Measurements from ENCODE around the gene CCL4.
"Not testable (repeated sequence)": the region's sequence is repeated elsewhere in the genome, so short reads cannot be mapped to it uniquely, and the experiment has no call there.

The CCL4 gene

DNA sequence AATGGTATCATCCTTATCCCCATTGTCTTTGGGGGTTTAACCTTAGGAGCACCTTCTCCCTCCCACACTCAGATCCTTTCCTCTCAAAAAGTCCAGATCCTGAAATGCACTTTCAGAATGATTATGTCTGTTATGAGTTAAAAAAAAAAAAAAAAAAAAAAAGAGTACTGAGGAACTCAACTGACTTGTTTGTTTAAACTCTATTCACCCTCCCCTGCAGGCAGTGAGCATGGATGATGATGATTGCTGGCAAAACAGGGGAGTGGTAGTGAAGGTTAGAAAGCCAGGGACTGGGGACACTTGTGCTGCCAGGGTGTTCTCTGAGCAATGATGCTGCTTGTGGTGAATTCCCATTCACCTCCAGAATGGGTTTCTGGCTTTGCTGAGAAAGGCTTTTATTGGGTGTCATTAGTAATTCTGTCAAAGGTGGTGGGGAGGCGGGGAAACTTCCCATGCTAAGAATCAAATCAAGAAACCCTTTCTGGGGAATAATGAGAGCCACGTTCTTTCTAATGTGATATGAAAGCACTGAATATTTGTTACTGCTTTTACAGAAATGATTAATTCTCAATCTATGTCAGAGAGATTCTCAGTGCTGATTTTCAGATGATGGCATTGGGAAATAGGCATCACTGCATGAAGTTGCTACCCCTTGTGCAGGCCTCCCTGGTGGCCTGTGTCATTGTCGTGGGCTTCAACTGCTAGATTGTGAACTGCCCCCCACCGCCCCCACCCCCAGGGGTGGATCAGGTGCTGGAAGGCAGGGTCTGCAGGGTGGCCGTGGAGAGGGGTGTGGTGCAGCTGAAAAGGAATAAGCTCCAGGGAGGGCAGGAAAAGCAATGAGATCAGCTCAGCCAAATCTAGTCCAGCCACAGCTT, 14.1 kb downstream of the CCL4 start:
- Histone ChIP-seq H3K79me2 (ENCODE audit: control insufficient read depth, low read length) (no peaks in the 10 kb centered on the region), H3K4me2 (ENCODE audit: low read length) (no peak overlapping the region), H3K4me1 (ENCODE audit: control insufficient read depth, low read length) (no peaks in the 10 kb centered on the region), H3F3A (ENCODE audit: control insufficient read depth, insufficient read depth) (no peaks in the 10 kb centered on the region), H3K36me3 (ENCODE audit: control insufficient read depth, low read length) (no peaks in the 10 kb centered on the region), H3K27me3 (ENCODE audit: control insufficient read depth, low read length) (peaks cover 30% of the 10 kb centered on the region), H3K9me3 (ENCODE audit: control insufficient read depth, insufficient read depth, low read length) (no peaks in the 10 kb centered on the region; the same call in 1 of the 2 replicates), H3K27ac (ENCODE audit: low read depth, low read length) (no peak overlapping the region), H3K9me2 (replicated peaks; ENCODE audit: control insufficient read depth, low read length) (no peaks in the 10 kb centered on the region), H4K20me1 (ENCODE audit: control insufficient read depth, insufficient read depth, low read depth, low read length) (no peaks in the 10 kb centered on the region), H3K4me3 (ENCODE audit: low read length) (no peak overlapping the region)
- TF ChIP-seq, protein P1, sequence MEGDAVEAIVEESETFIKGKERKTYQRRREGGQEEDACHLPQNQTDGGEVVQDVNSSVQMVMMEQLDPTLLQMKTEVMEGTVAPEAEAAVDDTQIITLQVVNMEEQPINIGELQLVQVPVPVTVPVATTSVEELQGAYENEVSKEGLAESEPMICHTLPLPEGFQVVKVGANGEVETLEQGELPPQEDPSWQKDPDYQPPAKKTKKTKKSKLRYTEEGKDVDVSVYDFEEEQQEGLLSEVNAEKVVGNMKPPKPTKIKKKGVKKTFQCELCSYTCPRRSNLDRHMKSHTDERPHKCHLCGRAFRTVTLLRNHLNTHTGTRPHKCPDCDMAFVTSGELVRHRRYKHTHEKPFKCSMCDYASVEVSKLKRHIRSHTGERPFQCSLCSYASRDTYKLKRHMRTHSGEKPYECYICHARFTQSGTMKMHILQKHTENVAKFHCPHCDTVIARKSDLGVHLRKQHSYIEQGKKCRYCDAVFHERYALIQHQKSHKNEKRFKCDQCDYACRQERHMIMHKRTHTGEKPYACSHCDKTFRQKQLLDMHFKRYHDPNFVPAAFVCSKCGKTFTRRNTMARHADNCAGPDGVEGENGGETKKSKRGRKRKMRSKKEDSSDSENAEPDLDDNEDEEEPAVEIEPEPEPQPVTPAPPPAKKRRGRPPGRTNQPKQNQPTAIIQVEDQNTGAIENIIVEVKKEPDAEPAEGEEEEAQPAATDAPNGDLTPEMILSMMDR (IDR thresholded peaks at IDR 0.05; ENCODE audit: low read depth, low read length, poor library complexity, severe bottlenecking), result no peak
- no peak for TF ChIP-seq EZH2phosphoT487 (IDR thresholded peaks at IDR 0.05; ENCODE audit: borderline replicate concordance, low read length)

DNA sequence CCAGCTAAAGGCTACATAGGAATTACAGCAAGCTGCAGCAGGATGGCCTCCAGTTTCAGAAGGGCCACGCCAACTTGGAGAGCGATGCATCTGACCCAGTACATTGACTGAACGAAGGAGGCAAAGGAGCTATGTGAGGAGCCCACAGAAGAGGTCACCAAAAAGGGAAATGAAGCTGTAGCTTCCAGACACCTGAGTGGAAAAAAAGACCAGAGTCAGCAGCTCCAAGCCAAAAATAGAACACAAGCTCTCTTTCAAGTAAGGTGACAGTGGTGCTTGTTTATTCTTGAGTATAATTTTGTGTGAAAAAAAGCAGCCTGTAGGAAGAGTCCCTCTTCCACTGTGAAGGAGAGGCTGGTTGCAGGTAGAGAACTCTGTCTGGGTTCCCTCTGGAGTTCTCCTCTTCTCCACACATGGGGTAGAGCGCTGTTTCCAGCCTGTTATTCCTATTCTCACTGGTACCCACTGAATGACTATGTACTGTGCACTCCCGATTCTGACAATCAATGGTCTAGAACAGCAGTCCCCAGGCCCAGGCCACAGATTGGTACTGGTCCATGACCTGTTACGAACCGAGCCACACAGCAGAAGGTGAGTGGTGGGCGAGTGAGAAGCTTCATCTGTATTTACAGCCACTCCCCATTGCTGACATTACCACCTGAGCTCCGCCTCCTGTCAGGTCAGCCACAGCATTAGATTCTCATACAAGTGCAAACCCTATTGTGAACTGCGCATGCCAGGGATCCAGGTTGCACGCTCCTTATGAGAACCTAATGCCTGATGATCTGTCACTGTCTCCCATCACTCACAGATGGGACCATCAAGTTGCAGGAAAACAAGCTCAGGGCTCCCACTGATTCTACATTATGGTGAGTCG, 15.1 kb downstream of the CCL4 start:
- Histone ChIP-seq H3K27ac (ENCODE audit: low read depth, low read length) (no peak overlapping the region), H3K4me2 (ENCODE audit: low read length) (no peak overlapping the region), H3K9me2 (replicated peaks; ENCODE audit: control insufficient read depth, low read length) (no peaks in the 10 kb centered on the region), H4K20me1 (ENCODE audit: control insufficient read depth, insufficient read depth, low read depth, low read length) (no peaks in the 10 kb centered on the region), H3K4me3 (ENCODE audit: low read length) (no peak overlapping the region), H3K79me2 (ENCODE audit: control insufficient read depth, low read length) (no peaks in the 10 kb centered on the region), H3K27me3 (ENCODE audit: control insufficient read depth, low read length) (peaks cover 34% of the 10 kb centered on the region), H3K36me3 (ENCODE audit: control insufficient read depth, low read length) (no peaks in the 10 kb centered on the region), H3F3A (ENCODE audit: control insufficient read depth, insufficient read depth) (no peaks in the 10 kb centered on the region), H3K4me1 (ENCODE audit: control insufficient read depth, low read length) (no peaks in the 10 kb centered on the region), H3K9me3 (ENCODE audit: control insufficient read depth, insufficient read depth, low read length) (peaks cover 1% of the 10 kb centered on the region)
- TF ChIP-seq EZH2phosphoT487 (IDR thresholded peaks at IDR 0.05; ENCODE audit: borderline replicate concordance, low read length), result no peak
- TF ChIP-seq, protein P1 (IDR thresholded peaks at IDR 0.05; ENCODE audit: low read depth, low read length, poor library complexity, severe bottlenecking), result no peak

DNA sequence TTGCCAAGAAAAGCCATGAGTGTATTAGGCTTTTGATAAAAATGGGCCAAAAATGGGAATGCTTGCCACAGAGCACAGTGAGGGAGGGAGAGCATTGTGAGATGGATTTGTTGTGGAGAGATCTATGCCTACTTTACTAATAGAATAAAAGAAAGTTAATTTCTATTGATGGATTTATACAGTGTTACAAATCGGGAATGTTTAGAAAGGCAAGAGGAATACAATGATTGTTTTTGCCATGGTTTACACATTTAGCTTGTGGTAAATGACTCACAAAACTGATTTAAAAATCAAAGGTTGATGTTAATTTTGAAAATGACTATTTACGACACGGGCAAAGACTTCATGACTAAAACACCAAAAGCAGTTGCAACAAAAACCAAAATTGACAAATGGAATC, 16.6 kb downstream of the CCL4 start:
- no peaks in the 10 kb centered on the region; the same call in 1 of the 2 replicates for H3K36me3 ChIP-seq (ENCODE audit: control insufficient read depth, low read length)
- H3K27ac ChIP-seq (ENCODE audit: low read depth, low read length), result no peak overlapping the region
- H3K79me2 ChIP-seq (ENCODE audit: control insufficient read depth, low read length), result no peaks in the 10 kb centered on the region
- no peaks in the 10 kb centered on the region for H3F3A ChIP-seq (ENCODE audit: control insufficient read depth, insufficient read depth)
- H3K9me2 ChIP-seq (replicated peaks; ENCODE audit: control insufficient read depth, low read length), result no peaks in the 10 kb centered on the region
- H3K4me1 ChIP-seq (ENCODE audit: control insufficient read depth, low read length), result no peaks in the 10 kb centered on the region
- no peak for TF ChIP-seq EZH2phosphoT487 (IDR thresholded peaks at IDR 0.05; ENCODE audit: borderline replicate concordance, low read length)
- TF ChIP-seq, protein P1 (IDR thresholded peaks at IDR 0.05; ENCODE audit: low read depth, low read length, poor library complexity, severe bottlenecking), result no peak
- H3K27me3 ChIP-seq (ENCODE audit: control insufficient read depth, low read length), result peaks cover 40% of the 10 kb centered on the region
- no peak overlapping the region for H3K4me3 ChIP-seq (ENCODE audit: low read length)
- no peak overlapping the region for H3K4me2 ChIP-seq (ENCODE audit: low read length)
- no peaks in the 10 kb centered on the region for H4K20me1 ChIP-seq (ENCODE audit: control insufficient read depth, insufficient read depth, low read depth, low read length)
- peaks cover 13% of the 10 kb centered on the region for H3K9me3 ChIP-seq (ENCODE audit: control insufficient read depth, insufficient read depth, low read length)

DNA sequence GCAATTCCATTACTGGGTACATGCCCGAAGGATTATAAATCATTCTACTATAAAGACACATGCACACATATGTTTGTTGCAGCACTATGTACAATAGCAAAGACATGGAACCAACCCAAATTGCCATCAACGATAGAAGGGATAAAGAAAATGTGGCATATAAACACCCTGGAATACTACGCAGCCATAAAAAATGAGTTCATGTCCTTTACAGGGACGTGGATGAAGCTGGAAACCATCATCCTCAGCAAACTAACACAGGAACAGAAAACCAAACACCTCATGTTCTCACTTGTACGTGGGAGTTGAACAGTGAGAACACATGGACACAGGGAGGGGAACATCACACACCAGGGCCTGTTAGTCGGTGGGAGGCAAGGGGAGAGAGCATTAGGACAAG, 17.5 kb downstream of the CCL4 start:
- not testable (repeated sequence) for H3F3A ChIP-seq (ENCODE audit: control insufficient read depth, insufficient read depth); H3K36me3 ChIP-seq (ENCODE audit: control insufficient read depth, low read length); H3K27ac ChIP-seq (ENCODE audit: low read depth, low read length); H3K4me1 ChIP-seq (ENCODE audit: control insufficient read depth, low read length); H4K20me1 ChIP-seq (ENCODE audit: control insufficient read depth, insufficient read depth, low read depth, low read length); H3K79me2 ChIP-seq (ENCODE audit: control insufficient read depth, low read length); H3K9me2 ChIP-seq (replicated peaks; ENCODE audit: control insufficient read depth, low read length); H3K4me3 ChIP-seq (ENCODE audit: low read length); H3K4me2 ChIP-seq (ENCODE audit: low read length)
- Histone ChIP-seq H3K9me3 (ENCODE audit: control insufficient read depth, insufficient read depth, low read length) (peaks cover 21% of the 10 kb centered on the region), H3K27me3 (ENCODE audit: control insufficient read depth, low read length) (peaks cover 46% of the 10 kb centered on the region)

Data from DOHH2 (cell line).